Esophagus squamous epithelium (tissue), 5 donors: ENCODE measurements around the gene BCHE. TPM values are rescaled to one million over a fixed set of nuclear protein-coding genes. Genes with fewer than 3 reads are reported as not detected.
"Not testable (repeated sequence)": the region's sequence is repeated elsewhere in the genome, so short reads cannot be mapped to it uniquely, and the experiment has no call there.

Experiments
- DNase-seq: peaks from one replicate; lab custom pipeline; 2025; lab: John Stamatoyannopoulos, UW
- H3K27ac ChIP-seq, 4 donors: fragments of 200-600 bp; sonication (generic); one replicate each; pipeline ENCODE4 v1.5.1; 2016 to 2019; ENCODE audit warnings: mild to moderate bottlenecking in 1 of 4
- H3K27me3 ChIP-seq, 4 donors: fragments of 200-600 bp; sonication (generic); 1 replicate in 3 of 4; 2 replicates in 1 of 4; pipeline versions ENCODE4 v1.5.1 to v1.6.0; 2017 to 2021; ENCODE audit warnings: antibody characterized with exemption in 1 of 4
- H3K36me3 ChIP-seq, 3 donors: fragments of 200-600 bp; sonication (generic); one replicate each; pipeline ENCODE4 v1.5.1; 2016 to 2019
- H3K4me1 ChIP-seq, 3 donors: fragments of 200-600 bp; sonication (generic); one replicate each; pipeline ENCODE4 v1.5.1; 2017 to 2019
- H3K4me3 ChIP-seq, 4 donors: fragments of 200-600 bp; sonication (generic); 1 replicate in 3 of 4; 2 replicates in 1 of 4; pipeline ENCODE4 v1.5.1; 2016 to 2019; ENCODE audit warnings: mild to moderate bottlenecking in 2 of 4, moderate library complexity in 1 of 4
- H3K9me3 ChIP-seq, 3 donors: fragments of 200-600 bp; sonication (generic); one replicate each; pipeline ENCODE4 v1.5.1; 2016 to 2019
- CTCF ChIP-seq, 6 experiments: fragments of 450-650 bp in 4 of 6; fragments of 200-600 bp in 2 of 6; sonication (generic) in 2 of 6; IDR thresholded peaks; one replicate each; pipeline ENCODE4 v1.5.1; 2016 to 2019; ENCODE audit warnings: antibody characterized with exemption in 6 of 6, mild to moderate bottlenecking in 4 of 6, moderate library complexity in 4 of 6
- POLR2A ChIP-seq, 4 donors: fragments of 450-650 bp; IDR thresholded peaks; one replicate each; pipeline ENCODE4 v1.6.1; 2017; ENCODE audit warnings: antibody characterized with exemption in 4 of 4, mild to moderate bottlenecking in 4 of 4, moderate library complexity in 3 of 4
- WGBS, 2 donors: methylation state at CpG; one replicate each; pipeline ENCODE4 v1.1.5; 2018; 5-methylcytosine and 5-hydroxymethylcytosine counted together
- intact Hi-C: fragments of 100-400 bp; cut with DNase I; formaldehyde crosslinking; loops from one replicate; pipeline ENCODE4 v1.15.0; 2022
- total RNA-seq, 4 donors: library from RNA; depleted of rRNA; stranded (reverse); fragments of >200 nt; gene quantifications; one replicate each; pipeline ENCODE4 v1.1.0, GENCODE V29; 2016
- donor health status: DM: yes; HTN: yes; CAD: no.

The BCHE gene
- total RNA-seq, 4 donors from 2014 or later, result 0.27 to 5.3 (median 2.3) TPM

GRCh38 chr3:165820671-165821123, 16.5 kb downstream of the BCHE start:
- Histone ChIP-seq H3K27ac (no peak overlapping the region), H3K27me3 (no peaks in the 10 kb centered on the region), H3K36me3 (no peaks in the 10 kb centered on the region), H3K9me3 (no peaks in the 10 kb centered on the region), H3K4me3 (no peak overlapping the region), H3K4me1 (no peaks in the 10 kb centered on the region)
- intact Hi-C loops, result no loop called here
- TF ChIP-seq CTCF (IDR thresholded peaks at IDR 0.05) (no peak), POLR2A (IDR thresholded peaks at IDR 0.05) (no peak)
- no peak for DNase-seq
- WGBS, 2 donors, result 22 to 46% methylated on average over 2 of the region's 2 CpGs

GRCh38 chr3:165817160-165817709, 20.0 kb downstream of the BCHE start:
- no peak overlapping the region for H3K27ac ChIP-seq
- TF ChIP-seq CTCF (IDR thresholded peaks at IDR 0.05), result no peak
- no peak for TF ChIP-seq POLR2A (IDR thresholded peaks at IDR 0.05)
- 96% methylated on average over 3 of the region's 3 CpGs for WGBS, 2 donors
- H3K27me3 ChIP-seq, result no peaks in the 10 kb centered on the region
- H3K9me3 ChIP-seq, result no peaks in the 10 kb centered on the region
- H3K4me1 ChIP-seq, result no peaks in the 10 kb centered on the region
- DNase-seq, result no peak
- intact Hi-C loops, result no loop called here
- H3K4me3 ChIP-seq, result no peak overlapping the region
- H3K36me3 ChIP-seq, result no peaks in the 10 kb centered on the region

GRCh38 chr3:165816209-165816608, 21.0 kb downstream of the BCHE start:
- Histone ChIP-seq H3K27me3 (no peaks in the 10 kb centered on the region), H3K36me3 (no peaks in the 10 kb centered on the region), H3K4me3 (no peak overlapping the region), H3K27ac (no peak overlapping the region), H3K9me3 (no peaks in the 10 kb centered on the region), H3K4me1 (no peaks in the 10 kb centered on the region)
- intact Hi-C loops, result no loop called here
- WGBS, 2 donors, result 61 to 70% methylated on average over 1 of the region's 1 CpG
- no peak for DNase-seq
- TF ChIP-seq POLR2A (IDR thresholded peaks at IDR 0.05), result no peak
- no peak for TF ChIP-seq CTCF (IDR thresholded peaks at IDR 0.05)

- H3K27ac ChIP-seq, result no peak overlapping the region
- H3K4me1 ChIP-seq, result no peaks in the 10 kb centered on the region
- no peaks in the 10 kb centered on the region for H3K36me3 ChIP-seq
- WGBS, 2 donors, result 75 to 78% methylated on average over 2 of the region's 2 CpGs
- intact Hi-C loops, result no loop called here
- no peak overlapping the region for H3K4me3 ChIP-seq
- no peaks in the 10 kb centered on the region for H3K9me3 ChIP-seq
- DNase-seq, result no peak
- no peaks in the 10 kb centered on the region for H3K27me3 ChIP-seq
- no peak for TF ChIP-seq CTCF (IDR thresholded peaks at IDR 0.05)
- TF ChIP-seq POLR2A (IDR thresholded peaks at IDR 0.05), result no peak
Measured at GRCh38 chr3:165815682-165816081, 21.5 kb downstream of the BCHE start.

GRCh38 chr3:165814380-165814779, 22.8 kb downstream of the BCHE start:
- TF ChIP-seq POLR2A (IDR thresholded peaks at IDR 0.05), result no peak
- no peak for TF ChIP-seq CTCF (IDR thresholded peaks at IDR 0.05)
- WGBS, 2 donors, result 3 to 17% methylated on average over 1 of the region's 1 CpG

GRCh38 chr3:165807937-165808336, 29.3 kb downstream of the BCHE start:
- H3K4me3 ChIP-seq, H3K9me3 ChIP-seq, H3K36me3 ChIP-seq, H3K4me1 ChIP-seq, intact Hi-C loops, H3K27ac ChIP-seq, DNase-seq, H3K27me3 ChIP-seq: not testable (repeated sequence)
- WGBS, 2 donors, result 87 to 90% methylated on average over 12 to 15 of the region's 15 CpGs

More at GRCh38 chr3:165814380-165814779, 22.8 kb downstream of the BCHE start:
- Histone ChIP-seq H3K27ac (no peak overlapping the region), H3K36me3 (no peaks in the 10 kb centered on the region), H3K4me1 (no peaks in the 10 kb centered on the region), H3K27me3 (no peaks in the 10 kb centered on the region), H3K9me3 (no peaks in the 10 kb centered on the region), H3K4me3 (no peak overlapping the region)
- DNase-seq, result no peak
- intact Hi-C loops, result no loop called here
